AG04450 (cell line): ENCODE results near the gene RPL21. TPM values are rescaled to one million over a fixed set of nuclear protein-coding genes. Genes with fewer than 3 reads are reported as not detected.

Experiments used
- CTCF ChIA-PET: fragments of 300-600, 350-600 bp; formaldehyde crosslinking; extraction: SDS; loops from one replicate; lab custom pipeline; 2022; ENCODE audit warnings: antibody characterized with exemption, inconsistent platforms; lab: Charles Lee
- POLR2A ChIA-PET: fragments of 350-600 bp; formaldehyde crosslinking; extraction: SDS; loops from one replicate; lab custom pipeline; 2021; ENCODE audit warnings: antibody characterized with exemption, inconsistent platforms; lab: Yijun Ruan, JAX
- DNase-seq: peaks from one replicate; pipeline ENCODE4 v3.0.0-alpha.2; 2011; ENCODE audit warnings: low read depth, low spot score
- H3K27ac ChIP-seq: one replicate; pipeline ENCODE4 v1.5.1; 2012; ENCODE audit warnings: low read depth, low read length, control low read depth
- H3K27me3 ChIP-seq: one replicate; pipeline ENCODE4 v1.6.0; 2012; ENCODE audit warnings: low read length; ENCODE audit not compliant: control insufficient read depth, insufficient read depth
- H3K4me3 ChIP-seq: 2 replicates; pipeline ENCODE4 v1.5.1; 2011; ENCODE audit warnings: mild to moderate bottlenecking, low read depth, low read length, control low read depth
- H3K9me3 ChIP-seq: 2 replicates; pipeline ENCODE4 v1.5.1; 2012; ENCODE audit warnings: low read length; ENCODE audit not compliant: control insufficient read depth, insufficient read depth
- polyA plus RNA-seq: library from polyadenylated mRNA; depleted of rRNA; stranded (reverse); fragments of >200 nt; gene quantifications from 2 replicates; pipeline ENCODE4 v1.2.3, GENCODE V29; 2011
- TF ChIP-seq, protein P1 (sequence below): IDR thresholded peaks from 2 replicates; pipeline ENCODE4 v1.5.1; 2011; ENCODE audit warnings: low read depth, low read length, control low read depth, inconsistent platforms

The RPL21 gene
- polyA plus RNA-seq, 1 experiment, result 1,942 TPM

DNA sequence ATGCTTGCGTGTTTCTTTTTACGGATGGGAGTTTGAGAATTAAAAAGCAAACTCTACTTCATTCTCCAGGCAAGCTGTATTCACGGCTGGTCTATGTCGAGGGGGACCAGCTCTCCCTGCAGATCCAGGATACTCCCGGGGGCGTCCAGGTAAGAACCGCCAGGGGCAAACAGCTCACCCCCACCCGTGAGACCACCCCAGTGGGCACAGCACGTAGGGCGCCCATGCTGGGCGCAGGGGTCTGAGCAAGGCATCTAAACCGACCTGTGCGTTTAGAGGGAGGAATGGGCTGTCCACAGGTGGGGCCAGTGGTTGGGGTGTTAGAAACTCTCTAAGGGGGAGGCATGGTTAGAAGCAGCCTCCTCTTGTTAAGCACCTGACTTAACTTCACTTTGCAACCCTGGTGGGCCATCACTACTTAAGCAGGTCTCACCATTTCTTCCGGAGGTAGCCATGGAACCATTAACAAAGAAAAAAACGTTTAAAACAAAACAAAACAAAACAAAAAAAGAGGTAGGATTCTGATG, 20.3 kb downstream of the RPL21 start:
- CTCF ChIA-PET, result interaction anchor here (0.8 to 2.0 kb wide), 6 partner anchors 27 to 289 kb away, joined by 3 to 7 read pairs (median 4); no protein-coding TSS in a partner anchor
- no peak overlapping the region for H3K27ac ChIP-seq

DNA sequence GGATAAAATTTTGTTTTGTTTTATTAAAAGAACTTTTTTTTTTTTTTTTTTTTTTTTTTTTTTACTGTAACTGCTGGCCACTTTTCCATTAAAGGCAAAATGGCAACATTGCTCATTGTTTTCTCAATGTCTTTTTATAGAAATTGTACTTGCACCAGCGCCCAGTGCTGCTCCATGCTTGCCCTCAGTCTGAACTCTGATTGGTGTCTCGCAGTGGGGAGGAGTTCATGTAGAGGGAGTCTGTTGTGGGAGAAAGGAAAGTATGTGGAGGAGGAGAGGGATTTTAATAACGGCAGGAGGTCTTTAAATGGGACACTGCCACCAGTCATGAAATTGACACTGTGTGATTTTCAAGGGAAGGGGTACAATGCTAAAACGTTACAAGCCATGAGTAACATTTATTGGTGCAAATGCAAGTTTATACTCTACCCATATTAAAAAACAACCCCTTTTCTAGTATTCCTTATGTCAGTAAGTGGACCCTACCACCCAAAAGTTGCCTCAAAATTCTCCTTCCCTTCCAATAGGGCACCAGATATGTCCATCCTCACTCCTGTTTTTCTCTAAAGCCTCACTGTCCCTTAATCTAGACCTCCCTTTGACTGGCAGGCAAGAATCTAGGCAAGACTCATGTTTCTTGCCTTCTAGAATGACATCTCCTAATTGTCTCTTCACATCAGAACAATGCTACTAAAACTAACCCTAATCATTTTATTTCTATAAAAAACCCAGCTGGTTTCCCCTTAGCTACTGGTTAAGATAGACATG, 22.5 kb downstream of the RPL21 start:
- Histone ChIP-seq H3K9me3 (no peaks in the 10 kb centered on the region), H3K27ac (no peak overlapping the region), H3K27me3 (peaks cover 3% of the 10 kb centered on the region), H3K4me3 (no peak overlapping the region)
- CTCF ChIA-PET, result interaction anchor here (0.8 to 2.6 kb wide), 5 partner anchors 65 to 289 kb away, joined by 3 to 11 read pairs (median 4); no protein-coding TSS in a partner anchor
- TF ChIP-seq, protein P1, sequence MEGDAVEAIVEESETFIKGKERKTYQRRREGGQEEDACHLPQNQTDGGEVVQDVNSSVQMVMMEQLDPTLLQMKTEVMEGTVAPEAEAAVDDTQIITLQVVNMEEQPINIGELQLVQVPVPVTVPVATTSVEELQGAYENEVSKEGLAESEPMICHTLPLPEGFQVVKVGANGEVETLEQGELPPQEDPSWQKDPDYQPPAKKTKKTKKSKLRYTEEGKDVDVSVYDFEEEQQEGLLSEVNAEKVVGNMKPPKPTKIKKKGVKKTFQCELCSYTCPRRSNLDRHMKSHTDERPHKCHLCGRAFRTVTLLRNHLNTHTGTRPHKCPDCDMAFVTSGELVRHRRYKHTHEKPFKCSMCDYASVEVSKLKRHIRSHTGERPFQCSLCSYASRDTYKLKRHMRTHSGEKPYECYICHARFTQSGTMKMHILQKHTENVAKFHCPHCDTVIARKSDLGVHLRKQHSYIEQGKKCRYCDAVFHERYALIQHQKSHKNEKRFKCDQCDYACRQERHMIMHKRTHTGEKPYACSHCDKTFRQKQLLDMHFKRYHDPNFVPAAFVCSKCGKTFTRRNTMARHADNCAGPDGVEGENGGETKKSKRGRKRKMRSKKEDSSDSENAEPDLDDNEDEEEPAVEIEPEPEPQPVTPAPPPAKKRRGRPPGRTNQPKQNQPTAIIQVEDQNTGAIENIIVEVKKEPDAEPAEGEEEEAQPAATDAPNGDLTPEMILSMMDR, result no peak
- no peak for DNase-seq
- POLR2A ChIA-PET, result interaction anchor here (1.1 kb wide), 1 partner anchor 231 kb away, joined by 3 read pairs; no protein-coding TSS in a partner anchor

More for the DNA sequence above, 20.3 kb downstream of the RPL21 start:
- TF ChIP-seq, protein P1, result no peak
- DNase-seq, result no peak
- Histone ChIP-seq H3K27me3 (peaks cover 3% of the 10 kb centered on the region), H3K4me3 (peak overlapping the region; percentile 84), H3K9me3 (no peaks in the 10 kb centered on the region)
- POLR2A ChIA-PET, result interaction anchor here (0.6 to 1.6 kb wide), 5 partner anchors 39 to 123 kb away, joined by 3 to 6 read pairs (median 3); no protein-coding TSS in a partner anchor

DNA sequence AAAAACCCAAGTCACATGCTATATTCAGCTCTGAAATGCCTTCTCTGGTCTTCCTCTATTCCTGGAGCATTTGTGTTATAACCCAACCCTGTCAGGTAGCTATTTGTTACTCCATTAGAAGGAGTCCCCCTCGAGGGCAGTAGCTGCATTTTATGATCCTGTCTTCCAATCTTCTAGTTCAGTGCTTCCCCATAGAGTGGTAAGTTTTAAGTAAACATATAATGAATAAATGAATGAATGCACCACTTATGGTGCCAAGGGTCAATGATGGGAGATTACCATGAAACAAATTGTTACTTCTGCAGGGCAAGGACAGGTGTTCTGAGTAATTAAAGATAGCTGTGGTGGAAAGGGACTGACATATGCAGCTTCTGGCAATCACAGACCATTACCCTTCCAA, 23.3 kb downstream of the RPL21 start:
- H3K27ac ChIP-seq, result no peak overlapping the region
- no peak for DNase-seq
- CTCF ChIA-PET, result interaction anchor here (0.8 to 2.6 kb wide), 3 partner anchors 65 to 289 kb away, joined by 4 to 11 read pairs (median 8); no protein-coding TSS in a partner anchor
- POLR2A ChIA-PET, result interaction anchor here (1.1 kb wide), 1 partner anchor 231 kb away, joined by 3 read pairs; no protein-coding TSS in a partner anchor
- H3K27me3 ChIP-seq, result peaks cover 3% of the 10 kb centered on the region
- H3K4me3 ChIP-seq, result no peak overlapping the region
- no peaks in the 10 kb centered on the region for H3K9me3 ChIP-seq
- TF ChIP-seq, protein P1, result no peak

DNA sequence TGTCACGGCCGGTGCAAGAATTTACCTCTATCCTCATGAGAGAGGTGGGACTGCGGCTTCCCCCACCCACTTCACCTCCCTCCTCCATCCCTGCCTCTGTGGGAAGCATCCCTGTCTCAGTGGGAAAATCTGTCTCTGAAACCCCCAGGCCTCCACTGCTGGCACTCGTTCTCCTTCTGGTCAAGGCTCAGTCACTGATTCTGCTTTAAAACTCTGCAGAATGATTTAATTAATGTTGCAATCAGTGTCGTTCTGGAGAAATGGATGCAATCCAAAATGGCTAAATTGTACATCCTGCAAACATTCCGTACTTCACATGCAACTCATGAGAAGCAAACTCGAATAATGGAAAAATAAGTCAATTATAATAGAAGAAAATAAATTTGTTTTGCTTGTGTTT, 24.8 kb downstream of the RPL21 start:
- DNase-seq, result no peak
- POLR2A ChIA-PET, result no interaction called here
- no peaks in the 10 kb centered on the region for H3K9me3 ChIP-seq
- peak overlapping the region; percentile 13 for H3K27ac ChIP-seq
- peaks cover 8% of the 10 kb centered on the region for H3K27me3 ChIP-seq
- H3K4me3 ChIP-seq, result no peak overlapping the region
- TF ChIP-seq, protein P1, result no peak
- CTCF ChIA-PET, result no interaction called here
